CD1c-positive myeloid dendritic cell (primary cell): ENCODE results near the gene MYLK4.

ENCODE experiments used
- DNase-seq: peaks from one replicate; pipeline ENCODE4 v3.0.0-alpha.2; 2016; ENCODE audit errors: extremely low spot score

The MYLK4 gene

GRCh38 chr6:2750832-2751231 is at the start of gene MYLK4:
Gene MYLK4, minus strand, starts transcription at chr6:2750922. Its CDS starts 1,628 bp downstream, at chr6:2749294.
- no peak for DNase-seq

GRCh38 chr6:2799936-2800527 is 49.3 kb upstream of the MYLK4 start:
- peak; percentile 30 for DNase-seq

- no peak for DNase-seq
Observed at GRCh38 chr6:2798586-2799134, 47.9 kb upstream of the MYLK4 start.

- DNase-seq: no peak
Observed at GRCh38 chr6:2797564-2798031, 46.9 kb upstream of the MYLK4 start.

- DNase-seq: peak; percentile 60
Observed at GRCh38 chr6:2796861-2797260, 46.1 kb upstream of the MYLK4 start.

- DNase-seq: peak; percentile 77
Observed at GRCh38 chr6:2795956-2796355, 45.2 kb upstream of the MYLK4 start.

- DNase-seq: no peak
Observed at GRCh38 chr6:2795162-2795561, 44.4 kb upstream of the MYLK4 start.

GRCh38 chr6:2794171-2794730 is 43.5 kb upstream of the MYLK4 start:
- peak; percentile 60 for DNase-seq

GRCh38 chr6:2793534-2794151 is 42.9 kb upstream of the MYLK4 start:
- peak; percentile 51 for DNase-seq

- DNase-seq: no peak
Observed at GRCh38 chr6:2792330-2793110, 41.8 kb upstream of the MYLK4 start.

GRCh38 chr6:2791450-2791974 is 40.8 kb upstream of the MYLK4 start:
- no peak for DNase-seq

GRCh38 chr6:2790588-2791449 is 40.1 kb upstream of the MYLK4 start:
- DNase-seq: peak; percentile 76

GRCh38 chr6:2786269-2786668 is 35.5 kb upstream of the MYLK4 start:
- no peak for DNase-seq

GRCh38 chr6:2784930-2785329 is 34.2 kb upstream of the MYLK4 start:
- DNase-seq: no peak

- no peak for DNase-seq
Observed at GRCh38 chr6:2784061-2784460, 33.3 kb upstream of the MYLK4 start.

GRCh38 chr6:2783188-2783963 is 32.7 kb upstream of the MYLK4 start:
- DNase-seq: no peak

- DNase-seq: no peak
Observed at GRCh38 chr6:2782825-2783187, 32.1 kb upstream of the MYLK4 start.

- DNase-seq: no peak
Observed at GRCh38 chr6:2782356-2782708, 31.6 kb upstream of the MYLK4 start.

GRCh38 chr6:2781685-2782355 is 31.1 kb upstream of the MYLK4 start:
- DNase-seq: no peak
